Keratinocyte (primary cell): ENCODE measurements around the gene DUSP5.

Experiments used
- CTCF ChIP-seq, 3 experiments: IDR thresholded peaks in 1 of 3; conservative IDR thresholded peaks in 1 of 3; optimal IDR thresholded peaks in 1 of 3; 2 replicates in 2 of 3; 3 replicates in 1 of 3; pipeline versions ENCODE3 to v1.5.1; 2011; ENCODE audit warnings: low read length in 3 of 3, mild to moderate bottlenecking in 3 of 3, moderate library complexity in 2 of 3, control low read depth in 1 of 3, inconsistent platforms in 1 of 3; ENCODE audit not compliant: insufficient read depth in 2 of 3; ENCODE audit errors: extremely low read depth in 1 of 3
- EZH2 ChIP-seq: IDR thresholded peaks from one replicate; pipeline ENCODE4 v1.6.1; 2012; ENCODE audit warnings: inconsistent platforms, mild to moderate bottlenecking, low read length, moderate library complexity

GRCh38 chr10:110501142-110501937, 3.6 kb downstream of the DUSP5 start:
- TF ChIP-seq CTCF (optimal IDR thresholded peaks at IDR 0.05 in 1 of 3, IDR thresholded peaks at IDR 0.05 in 1 of 3, conservative IDR thresholded peaks at IDR 0.05 in 1 of 3; ENCODE audit: extremely low read depth in 1 of 3, insufficient read depth in 2 of 3, low read length in 3 of 3) (no peak), EZH2 (no peak)
